GM21529 (cell line): Measurements from ENCODE around the gene NPHP4.

Experiments
- ATAC-seq: cut with Tn5 transposase; IDR thresholded peaks from one replicate; pipeline ENCODE4 v1.9.1; 2021; ENCODE audit not compliant: unreplicated experiment

NPHP4 gene

GRCh38 chr1:5951846-5952410 is 40.3 kb downstream of the NPHP4 start:
- no peak for ATAC-seq

- ATAC-seq = no peak
These were observed 41.0 kb downstream of the NPHP4 start for GRCh38 chr1:5950994-5951785.

GRCh38 chr1:5950201-5950895 is 41.9 kb downstream of the NPHP4 start:
- ATAC-seq = no peak

- ATAC-seq = no peak
These were observed 42.5 kb downstream of the NPHP4 start for GRCh38 chr1:5949761-5950100.

GRCh38 chr1:5949085-5949760 is 43.0 kb downstream of the NPHP4 start:
- ATAC-seq = no peak

GRCh38 chr1:5948681-5949005 is 43.6 kb downstream of the NPHP4 start:
- ATAC-seq = no peak

GRCh38 chr1:5947978-5948680 is 44.1 kb downstream of the NPHP4 start:
- ATAC-seq = no peak

GRCh38 chr1:5947071-5947821 is 45.0 kb downstream of the NPHP4 start:
- ATAC-seq = no peak

- no peak for ATAC-seq
These were observed 46.8 kb downstream of the NPHP4 start for GRCh38 chr1:5945445-5945844.

- no peak for ATAC-seq
These were observed 47.4 kb downstream of the NPHP4 start for GRCh38 chr1:5944843-5945167.

- no peak for ATAC-seq
These were observed 47.9 kb downstream of the NPHP4 start for GRCh38 chr1:5944154-5944842.

GRCh38 chr1:5943343-5944124 is 48.7 kb downstream of the NPHP4 start:
- no peak for ATAC-seq

GRCh38 chr1:5941671-5942070 is 50.6 kb downstream of the NPHP4 start:
- no peak for ATAC-seq

- no peak for ATAC-seq
These were observed 51.4 kb downstream of the NPHP4 start for GRCh38 chr1:5940723-5941407.

- no peak for ATAC-seq
These were observed 52.7 kb downstream of the NPHP4 start for GRCh38 chr1:5939271-5940170.

- ATAC-seq = no peak
These were observed 54.1 kb downstream of the NPHP4 start for GRCh38 chr1:5938101-5938646.

GRCh38 chr1:5937373-5937857 is 54.8 kb downstream of the NPHP4 start:
- ATAC-seq = no peak
